SK-N-SH treated with all-trans-retinoic acid at 6 μM for 48 hours (cell line): Measurements from ENCODE around the gene CAPRIN2.

ENCODE experiments used
- ATAC-seq: fragments of 200-7000 bp; cut with Tn5 transposase; 3 replicates; pipeline ENCODE4 v1.9.1; 2020; ENCODE audit warnings: mild to moderate bottlenecking, moderate library complexity
- ARNTL ChIP-seq: fragments of 450-650 bp; formaldehyde crosslinking; IDR thresholded peaks from 2 replicates; pipeline ENCODE4 v1.5.0; 2020; ENCODE audit warnings: low read depth, mild to moderate bottlenecking, moderate library complexity, borderline replicate concordance
- CREB5 ChIP-seq: fragments of 250-450 bp; sonication (Bioruptor Pico); IDR thresholded peaks from 2 replicates; pipeline ENCODE4 v1.5.1; 2020; ENCODE audit warnings: low read depth, mild to moderate bottlenecking, moderate library complexity
- CSDC2 ChIP-seq: fragments of 250-450 bp; sonication (Bioruptor Pico); IDR thresholded peaks from 2 replicates; pipeline ENCODE4 v1.5.0; 2020; ENCODE audit warnings: mild to moderate bottlenecking, moderate library complexity
- CSRNP3 ChIP-seq: fragments of 250-450 bp; sonication (Bioruptor Pico); IDR thresholded peaks from 2 replicates; pipeline ENCODE4 v1.5.1; 2021; ENCODE audit warnings: mild to moderate bottlenecking, moderate library complexity
- GLIS3 ChIP-seq: fragments of 250-450 bp; sonication (Bioruptor Pico); IDR thresholded peaks from 2 replicates; pipeline ENCODE4 v1.5.0; 2020; ENCODE audit warnings: mild to moderate bottlenecking, moderate library complexity
- ISL1 ChIP-seq: fragments of 250-450 bp; sonication (Bioruptor Pico); IDR thresholded peaks from 2 replicates; pipeline ENCODE4 v2.1.2; 2022; ENCODE audit warnings: mild to moderate bottlenecking, moderate library complexity
- OSR1 ChIP-seq: fragments of 250-450 bp; sonication (Bioruptor Pico); IDR thresholded peaks from 2 replicates; pipeline ENCODE4 v1.8.0; 2022; ENCODE audit warnings: moderate library complexity, mild to moderate bottlenecking, inconsistent platforms
- PATZ1 ChIP-seq: fragments of 250-450 bp; sonication (Bioruptor Pico); IDR thresholded peaks from 2 replicates; pipeline ENCODE4 v1.8.0; 2020; ENCODE audit warnings: mild to moderate bottlenecking, moderate library complexity, borderline replicate concordance
- POU6F1 ChIP-seq: fragments of 250-450 bp; sonication (Bioruptor Pico); IDR thresholded peaks from 2 replicates; pipeline ENCODE4 v1.8.0; 2021; ENCODE audit warnings: low read depth, mild to moderate bottlenecking, moderate library complexity, borderline replicate concordance
- PPARA ChIP-seq: fragments of 250-450 bp; sonication (Bioruptor Pico); IDR thresholded peaks from 2 replicates; pipeline ENCODE4 v1.5.0; 2020; ENCODE audit warnings: mild to moderate bottlenecking, borderline replicate concordance
- RARB ChIP-seq: fragments of 250-450 bp; sonication (Bioruptor Pico); IDR thresholded peaks from 2 replicates; pipeline ENCODE4 v1.8.0; 2021; ENCODE audit warnings: mild to moderate bottlenecking, moderate library complexity
- SNAI2 ChIP-seq: fragments of 250-450 bp; sonication (Bioruptor Pico); IDR thresholded peaks from 2 replicates; pipeline ENCODE4 v1.5.0; 2020; ENCODE audit warnings: mild to moderate bottlenecking, moderate library complexity
- TCF4 ChIP-seq: fragments of 250-450 bp; sonication (Bioruptor Pico); IDR thresholded peaks from 2 replicates; pipeline ENCODE4 v1.8.0; 2021; ENCODE audit warnings: mild to moderate bottlenecking, moderate library complexity, borderline replicate concordance
- TOX ChIP-seq: fragments of 250-450 bp; sonication (Bioruptor Pico); IDR thresholded peaks from 2 replicates; pipeline ENCODE4 v1.8.0; 2021; ENCODE audit warnings: mild to moderate bottlenecking, moderate library complexity, borderline replicate concordance
- TSHZ2 ChIP-seq: fragments of 250-450 bp; sonication (Bioruptor Pico); IDR thresholded peaks from 2 replicates; pipeline ENCODE4 v1.5.0; 2020; ENCODE audit warnings: mild to moderate bottlenecking, moderate library complexity
- ZC3H10 ChIP-seq: fragments of 250-450 bp; sonication (Bioruptor Pico); IDR thresholded peaks from 2 replicates; pipeline ENCODE4 v1.5.1; 2021; ENCODE audit warnings: mild to moderate bottlenecking, moderate library complexity
- ZFP3 ChIP-seq: fragments of 250-450 bp; sonication (Bioruptor Pico); IDR thresholded peaks from 2 replicates; pipeline ENCODE4 v1.5.0; 2020; ENCODE audit warnings: mild to moderate bottlenecking, moderate library complexity
- ZFP30 ChIP-seq: fragments of 450-650 bp; formaldehyde crosslinking; IDR thresholded peaks from 2 replicates; pipeline ENCODE4 v1.5.0; 2022; ENCODE audit warnings: mild to moderate bottlenecking, moderate library complexity
- ZNF565 ChIP-seq: fragments of 450-650 bp; formaldehyde crosslinking; conservative IDR thresholded peaks from 2 replicates; pipeline ENCODE4 v1.5.0; 2020; ENCODE audit warnings: low read depth, mild to moderate bottlenecking, moderate library complexity
- ZNF70 ChIP-seq: fragments of 450-650 bp; formaldehyde crosslinking; IDR thresholded peaks from 2 replicates; pipeline ENCODE4 v1.5.0; 2020; ENCODE audit warnings: mild to moderate bottlenecking, moderate library complexity
- ZNF8 ChIP-seq: fragments of 450-650 bp; formaldehyde crosslinking; IDR thresholded peaks from 2 replicates; pipeline ENCODE4 v1.5.0; 2020; ENCODE audit warnings: mild to moderate bottlenecking, moderate library complexity

Gene CAPRIN2

GRCh38 chr12:30752255-30752654 lies 2.5 kb downstream of the CAPRIN2 start:
- ATAC-seq = no peak
- TF ChIP-seq GLIS3 (CRISPR knock-in tag) = no peak
- no peak for TF ChIP-seq POU6F1
- TF ChIP-seq TCF4 (CRISPR knock-in tag) = no peak
- TF ChIP-seq ZNF8 (CRISPR knock-in tag) = no peak
- no peak for TF ChIP-seq CREB5 (CRISPR knock-in tag)
- no peak for TF ChIP-seq CSDC2 (CRISPR knock-in tag)
- no peak for TF ChIP-seq TOX (CRISPR knock-in tag)
- no peak for TF ChIP-seq PATZ1 (CRISPR knock-in tag)
- TF ChIP-seq ISL1 (CRISPR knock-in tag) = no peak
- no peak for TF ChIP-seq SNAI2
- TF ChIP-seq CSRNP3 (CRISPR knock-in tag) = no peak

GRCh38 chr12:30748147-30748546 lies 6.6 kb downstream of the CAPRIN2 start:
- TF ChIP-seq PATZ1 (CRISPR knock-in tag) (no peak), CSDC2 (CRISPR knock-in tag) (no peak), POU6F1 (no peak), TCF4 (CRISPR knock-in tag) (no peak), SNAI2 (no peak), ARNTL (CRISPR knock-in tag) (no peak), ZNF565 (no peak), ZC3H10 (CRISPR knock-in tag) (no peak), RARB (CRISPR knock-in tag) (no peak), PPARA (CRISPR knock-in tag) (no peak), ZFP30 (CRISPR knock-in tag) (no peak), CREB5 (CRISPR knock-in tag) (no peak), TSHZ2 (no peak), ZFP3 (CRISPR knock-in tag) (no peak), ISL1 (CRISPR knock-in tag) (no peak), ZNF8 (CRISPR knock-in tag) (no peak), OSR1 (CRISPR knock-in tag) (no peak), GLIS3 (CRISPR knock-in tag) (no peak), TOX (CRISPR knock-in tag) (no peak), ZNF70 (CRISPR knock-in tag) (no peak)
- no peak for ATAC-seq
